ENCODE data around the gene TSSC4. TPM values are rescaled to one million over a fixed set of nuclear protein-coding genes. Genes with fewer than 3 reads are reported as not detected.

Gene TSSC4
- total and polyA plus RNA-seq, 2 of the 13 experiments (the other 11 are each of a cell fraction or from before 2014, with no cell fraction given), result 16.2 to 58.6 TPM

DNA sequence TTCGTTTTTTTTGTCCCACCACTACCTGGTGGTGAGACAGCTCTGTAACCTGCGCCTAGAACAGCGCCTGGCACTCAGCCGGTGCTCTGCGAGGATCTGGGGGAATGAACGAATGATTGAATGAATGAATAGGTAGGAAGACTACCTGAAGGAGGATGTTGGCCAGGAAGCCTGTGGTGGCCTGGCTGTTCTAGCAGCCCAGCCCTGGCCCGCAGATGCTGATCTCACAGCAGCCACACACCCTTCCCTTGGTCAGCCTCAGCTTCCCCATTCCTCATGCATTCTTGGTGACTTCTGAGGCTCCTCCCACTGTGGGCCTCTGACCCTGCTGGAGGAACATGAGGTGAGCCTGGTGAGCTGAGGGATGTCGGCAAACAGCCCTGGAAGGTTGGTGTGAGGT, 40.1 kb downstream of the TSSC4 start (continued):
- TF ChIP-seq, protein P1, sequence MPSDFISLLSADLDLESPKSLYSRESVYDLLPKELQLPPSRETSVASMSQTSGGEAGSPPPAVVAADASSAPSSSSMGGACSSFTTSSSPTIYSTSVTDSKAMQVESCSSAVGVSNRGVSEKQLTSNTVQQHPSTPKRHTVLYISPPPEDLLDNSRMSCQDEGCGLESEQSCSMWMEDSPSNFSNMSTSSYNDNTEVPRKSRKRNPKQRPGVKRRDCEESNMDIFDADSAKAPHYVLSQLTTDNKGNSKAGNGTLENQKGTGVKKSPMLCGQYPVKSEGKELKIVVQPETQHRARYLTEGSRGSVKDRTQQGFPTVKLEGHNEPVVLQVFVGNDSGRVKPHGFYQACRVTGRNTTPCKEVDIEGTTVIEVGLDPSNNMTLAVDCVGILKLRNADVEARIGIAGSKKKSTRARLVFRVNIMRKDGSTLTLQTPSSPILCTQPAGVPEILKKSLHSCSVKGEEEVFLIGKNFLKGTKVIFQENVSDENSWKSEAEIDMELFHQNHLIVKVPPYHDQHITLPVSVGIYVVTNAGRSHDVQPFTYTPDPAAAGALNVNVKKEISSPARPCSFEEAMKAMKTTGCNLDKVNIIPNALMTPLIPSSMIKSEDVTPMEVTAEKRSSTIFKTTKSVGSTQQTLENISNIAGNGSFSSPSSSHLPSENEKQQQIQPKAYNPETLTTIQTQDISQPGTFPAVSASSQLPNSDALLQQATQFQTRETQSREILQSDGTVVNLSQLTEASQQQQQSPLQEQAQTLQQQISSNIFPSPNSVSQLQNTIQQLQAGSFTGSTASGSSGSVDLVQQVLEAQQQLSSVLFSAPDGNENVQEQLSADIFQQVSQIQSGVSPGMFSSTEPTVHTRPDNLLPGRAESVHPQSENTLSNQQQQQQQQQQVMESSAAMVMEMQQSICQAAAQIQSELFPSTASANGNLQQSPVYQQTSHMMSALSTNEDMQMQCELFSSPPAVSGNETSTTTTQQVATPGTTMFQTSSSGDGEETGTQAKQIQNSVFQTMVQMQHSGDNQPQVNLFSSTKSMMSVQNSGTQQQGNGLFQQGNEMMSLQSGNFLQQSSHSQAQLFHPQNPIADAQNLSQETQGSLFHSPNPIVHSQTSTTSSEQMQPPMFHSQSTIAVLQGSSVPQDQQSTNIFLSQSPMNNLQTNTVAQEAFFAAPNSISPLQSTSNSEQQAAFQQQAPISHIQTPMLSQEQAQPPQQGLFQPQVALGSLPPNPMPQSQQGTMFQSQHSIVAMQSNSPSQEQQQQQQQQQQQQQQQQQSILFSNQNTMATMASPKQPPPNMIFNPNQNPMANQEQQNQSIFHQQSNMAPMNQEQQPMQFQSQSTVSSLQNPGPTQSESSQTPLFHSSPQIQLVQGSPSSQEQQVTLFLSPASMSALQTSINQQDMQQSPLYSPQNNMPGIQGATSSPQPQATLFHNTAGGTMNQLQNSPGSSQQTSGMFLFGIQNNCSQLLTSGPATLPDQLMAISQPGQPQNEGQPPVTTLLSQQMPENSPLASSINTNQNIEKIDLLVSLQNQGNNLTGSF (CRISPR knock-in tag; IDR thresholded peaks at IDR 0.05), result no peak
- TF ChIP-seq ZNF512B (CRISPR knock-in tag; IDR thresholded peaks at IDR 0.05; ENCODE audit: borderline replicate concordance), result no peak
- no peak for TF ChIP-seq CHCHD3 (CRISPR knock-in tag; IDR thresholded peaks at IDR 0.05)
- TF ChIP-seq SMARCC2 (IDR thresholded peaks at IDR 0.05), result no peak

DNA sequence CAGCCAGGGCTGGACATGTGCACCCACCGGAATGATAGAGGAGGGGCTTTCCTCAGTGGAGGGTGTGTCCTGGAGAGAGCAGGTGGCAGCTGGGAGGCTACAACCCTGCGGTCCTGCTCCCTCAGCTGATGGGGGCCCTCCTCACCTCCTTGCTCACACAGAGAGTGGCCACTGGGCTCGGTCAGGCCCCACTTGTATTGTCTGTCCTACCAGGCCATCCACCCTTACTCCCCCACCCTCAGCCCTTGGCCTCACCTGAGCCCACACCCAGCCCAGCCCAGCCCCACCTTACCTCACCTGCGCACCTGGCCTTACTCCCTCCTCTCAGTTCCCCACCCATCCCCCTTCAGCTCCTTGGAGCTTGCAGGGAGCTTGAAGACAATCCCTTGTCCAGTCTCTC, 40.6 kb downstream of the TSSC4 start:
- H3K4me3 ChIP-seq (replicated peaks in 1 of 3; ENCODE audit: insufficient read depth in 1 of 3, low read depth in 2 of 3, low read length in 3 of 3), result no peak overlapping the region
- POLR2A ChIA-PET, result no interaction called here
- no peak overlapping the region for H3K4me2 ChIP-seq (ENCODE audit: low read depth, low read length)
- no peaks in the 10 kb centered on the region for H3K9me3 ChIP-seq (ENCODE audit: low read length)
- H3K9ac ChIP-seq (ENCODE audit: insufficient read depth, low read depth, low read length), result no peak overlapping the region
- H4K20me1 ChIP-seq (ENCODE audit: insufficient read depth, low read length), result no peaks in the 10 kb centered on the region; the same call in 1 of the 2 replicates
- no peaks in the 10 kb centered on the region for H3K79me2 ChIP-seq (ENCODE audit: insufficient read depth, low read length)
- no peaks in the 10 kb centered on the region for H3K36me3 ChIP-seq (replicated peaks in 1 of 2; ENCODE audit: control insufficient read depth in 1 of 2, insufficient read depth in 2 of 2, low read length in 2 of 2)
- peaks cover 9 to 50% of the 10 kb centered on the region in 2 experiments; a peak in 4 of 5 replicates for H3K27me3 ChIP-seq (ENCODE audit: control insufficient read depth in 1 of 2, insufficient read depth in 2 of 2, low read length in 2 of 2)
- FAIRE-seq, result no peak
- DNase-seq (ENCODE audit: low spot score), result no peak
- 0% methylated on average over 1 of the region's 4 CpGs for WGBS (ENCODE audit: low lambda C conversion rate)
- in situ Hi-C loops (cut with HindIII; ENCODE audit: extremely low pct_ligation_motif_present, low pct_unique_long_range_greater_than_20kb), result no loop called here
- intact Hi-C loops (cut with micrococcal nuclease; ENCODE audit: unreplicated experiment), result no loop called here
- ATAC-seq, result no peak
- no TSS peak for BruUV-seq (replicated peaks)
- no peak overlapping the region for H3K27ac ChIP-seq (ENCODE audit: extremely low read length, insufficient read depth, low read length)
- CTCF ChIA-PET (ENCODE audit: low intra/inter-chr PET ratio, low total read pairs), result no interaction called here
- H2AFZ ChIP-seq (ENCODE audit: low read length), result no peak overlapping the region
- no peaks in the 10 kb centered on the region for H3K4me1 ChIP-seq (ENCODE audit: insufficient read depth, low read length)
- TF ChIP-seq ZNF296 (CRISPR knock-in tag; conservative IDR thresholded peaks at IDR 0.05) (no peak), ZFP90 (CRISPR knock-in tag; IDR thresholded peaks at IDR 0.05; ENCODE audit: borderline replicate concordance) (no peak), PPARG (CRISPR knock-in tag; conservative IDR thresholded peaks at IDR 0.05) (no peak), SP2 (CRISPR knock-in tag; IDR thresholded peaks at IDR 0.05) (no peak), ATF1 (CRISPR knock-in tag; IDR thresholded peaks at IDR 0.05) (no peak), ELF4 (CRISPR knock-in tag; IDR thresholded peaks at IDR 0.05; ENCODE audit: borderline replicate concordance) (no peak), CBX1 (IDR thresholded peaks at IDR 0.05; ENCODE audit: low read depth) (no peak), ZNF562 (CRISPR knock-in tag; IDR thresholded peaks at IDR 0.05; ENCODE audit: borderline replicate concordance) (no peak), BRF2 (CRISPR knock-in tag; IDR thresholded peaks at IDR 0.05) (no peak)
- TF ChIP-seq, protein P2, sequence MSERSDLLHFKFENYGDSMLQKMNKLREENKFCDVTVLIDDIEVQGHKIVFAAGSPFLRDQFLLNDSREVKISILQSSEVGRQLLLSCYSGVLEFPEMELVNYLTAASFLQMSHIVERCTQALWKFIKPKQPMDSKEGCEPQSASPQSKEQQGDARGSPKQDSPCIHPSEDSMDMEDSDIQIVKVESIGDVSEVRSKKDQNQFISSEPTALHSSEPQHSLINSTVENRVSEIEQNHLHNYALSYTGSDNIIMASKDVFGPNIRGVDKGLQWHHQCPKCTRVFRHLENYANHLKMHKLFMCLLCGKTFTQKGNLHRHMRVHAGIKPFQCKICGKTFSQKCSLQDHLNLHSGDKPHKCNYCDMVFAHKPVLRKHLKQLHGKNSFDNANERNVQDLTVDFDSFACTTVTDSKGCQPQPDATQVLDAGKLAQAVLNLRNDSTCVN (CRISPR knock-in tag; IDR thresholded peaks at IDR 0.05; ENCODE audit: borderline replicate concordance), result no peak

All from HepG2 (cell line).